Measurements from ENCODE around the gene PTGIS. TPM values are rescaled to one million over a fixed set of nuclear protein-coding genes. Genes with fewer than 3 reads are reported as not detected.

PTGIS gene
- total RNA-seq, 2 donors from 2014 or later: 14.1 to 20.9 TPM

DNA sequence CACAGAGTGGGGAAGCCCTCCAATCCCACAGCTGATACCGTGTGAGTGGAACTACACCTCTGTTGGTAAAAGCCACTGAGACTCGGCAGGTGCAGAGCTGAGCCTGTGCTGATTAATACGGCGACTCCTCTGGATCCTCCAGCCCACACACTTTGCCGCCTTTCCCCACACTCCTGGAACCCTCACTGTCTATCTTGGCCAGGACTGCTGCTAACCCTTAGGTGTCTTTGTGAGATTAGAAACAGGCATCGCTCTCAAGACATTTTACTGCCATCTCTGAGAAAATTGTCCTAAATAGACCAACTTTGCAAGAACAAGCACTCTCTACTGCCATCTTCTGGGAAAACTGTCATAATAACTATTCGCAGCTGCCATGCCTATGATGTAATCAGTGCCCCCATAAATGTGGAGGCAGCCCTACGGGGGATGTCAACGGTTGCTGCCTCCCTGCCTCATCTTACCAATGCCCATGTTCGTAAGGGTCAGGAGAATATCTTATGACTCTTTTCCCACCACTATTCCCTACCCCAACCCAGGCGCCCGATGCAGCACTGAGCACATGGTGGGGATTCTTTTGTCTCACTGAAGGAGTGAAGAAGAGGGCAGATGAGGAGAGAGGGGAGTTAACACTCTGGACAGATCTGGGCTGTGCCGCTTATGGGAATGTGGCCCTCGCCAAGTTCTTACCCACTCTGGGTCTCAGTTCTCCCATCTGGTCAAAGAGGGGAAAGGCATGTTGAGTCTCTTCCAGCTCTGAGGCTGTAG lies 59.3 kb downstream of the PTGIS start:
- Histone ChIP-seq H3K9me3 (ENCODE audit: control insufficient read depth, low read length) (no peaks in the 10 kb centered on the region), H3K4me1 (ENCODE audit: control insufficient read depth, insufficient read depth, low read length) (peaks cover 8% of the 10 kb centered on the region), H3K4me3 (ENCODE audit: low read length) (no peak overlapping the region), H3K36me3 (ENCODE audit: control insufficient read depth, insufficient read depth, low read length) (no peaks in the 10 kb centered on the region), H3K27ac (ENCODE audit: low read depth, low read length) (no peak overlapping the region), H3K27me3 (ENCODE audit: control insufficient read depth, insufficient read depth, low read length, poor library complexity, severe bottlenecking) (no peaks in the 10 kb centered on the region), H3K9ac (ENCODE audit: extremely low read depth, low read length, poor library complexity, severe bottlenecking) (no peak overlapping the region)
- 72 to 77% methylated on average over 10 to 14 of the region's 14 CpGs for WGBS, 2 experiments (ENCODE audit: insufficient coverage in 1 of 2, insufficient read length in 1 of 2)
- H3K4me1 Mint-ChIP-seq: peaks cover 8% of the 10 kb centered on the region
- no peak overlapping the region for H3K4me3 Mint-ChIP-seq
- no peaks in the 10 kb centered on the region for H3K36me3 Mint-ChIP-seq (ENCODE audit: low read depth)
- DNase-seq: peak; percentile 59
- H3K27ac Mint-ChIP-seq: peak overlapping the region; percentile 52
- TF ChIP-seq, protein P1, sequence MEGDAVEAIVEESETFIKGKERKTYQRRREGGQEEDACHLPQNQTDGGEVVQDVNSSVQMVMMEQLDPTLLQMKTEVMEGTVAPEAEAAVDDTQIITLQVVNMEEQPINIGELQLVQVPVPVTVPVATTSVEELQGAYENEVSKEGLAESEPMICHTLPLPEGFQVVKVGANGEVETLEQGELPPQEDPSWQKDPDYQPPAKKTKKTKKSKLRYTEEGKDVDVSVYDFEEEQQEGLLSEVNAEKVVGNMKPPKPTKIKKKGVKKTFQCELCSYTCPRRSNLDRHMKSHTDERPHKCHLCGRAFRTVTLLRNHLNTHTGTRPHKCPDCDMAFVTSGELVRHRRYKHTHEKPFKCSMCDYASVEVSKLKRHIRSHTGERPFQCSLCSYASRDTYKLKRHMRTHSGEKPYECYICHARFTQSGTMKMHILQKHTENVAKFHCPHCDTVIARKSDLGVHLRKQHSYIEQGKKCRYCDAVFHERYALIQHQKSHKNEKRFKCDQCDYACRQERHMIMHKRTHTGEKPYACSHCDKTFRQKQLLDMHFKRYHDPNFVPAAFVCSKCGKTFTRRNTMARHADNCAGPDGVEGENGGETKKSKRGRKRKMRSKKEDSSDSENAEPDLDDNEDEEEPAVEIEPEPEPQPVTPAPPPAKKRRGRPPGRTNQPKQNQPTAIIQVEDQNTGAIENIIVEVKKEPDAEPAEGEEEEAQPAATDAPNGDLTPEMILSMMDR (conservative IDR thresholded peaks at IDR 0.05): peak; percentile 79
- H3K27me3 Mint-ChIP-seq (ENCODE audit: insufficient read depth): no peaks in the 10 kb centered on the region
- H3K9me3 Mint-ChIP-seq: no peaks in the 10 kb centered on the region

GRCh38 chr20:49507741-49508434 lies 60.0 kb downstream of the PTGIS start:
- Histone ChIP-seq H3K36me3 (ENCODE audit: control insufficient read depth, insufficient read depth, low read length) (no peaks in the 10 kb centered on the region), H3K9ac (ENCODE audit: extremely low read depth, low read length, poor library complexity, severe bottlenecking) (no peak overlapping the region), H3K9me3 (ENCODE audit: control insufficient read depth, low read length) (no peaks in the 10 kb centered on the region), H3K4me1 (ENCODE audit: control insufficient read depth, insufficient read depth, low read length) (peaks cover 8% of the 10 kb centered on the region), H3K27ac (ENCODE audit: low read depth, low read length) (no peak overlapping the region), H3K27me3 (ENCODE audit: control insufficient read depth, insufficient read depth, low read length, poor library complexity, severe bottlenecking) (no peaks in the 10 kb centered on the region), H3K4me3 (ENCODE audit: low read length) (no peak overlapping the region)
- Mint-ChIP-seq H3K4me1 (peaks cover 12% of the 10 kb centered on the region), H3K27ac (no peak overlapping the region), H3K9me3 (no peaks in the 10 kb centered on the region), H3K4me3 (no peak overlapping the region), H3K27me3 (ENCODE audit: insufficient read depth) (no peaks in the 10 kb centered on the region), H3K36me3 (ENCODE audit: low read depth) (no peaks in the 10 kb centered on the region)
- TF ChIP-seq, protein P1 (conservative IDR thresholded peaks at IDR 0.05): no peak
- no peak for DNase-seq
- WGBS, 2 experiments (ENCODE audit: insufficient coverage in 1 of 2, insufficient read length in 1 of 2): 91 to 93% methylated on average over 20 to 21 of the region's 21 CpGs

DNA sequence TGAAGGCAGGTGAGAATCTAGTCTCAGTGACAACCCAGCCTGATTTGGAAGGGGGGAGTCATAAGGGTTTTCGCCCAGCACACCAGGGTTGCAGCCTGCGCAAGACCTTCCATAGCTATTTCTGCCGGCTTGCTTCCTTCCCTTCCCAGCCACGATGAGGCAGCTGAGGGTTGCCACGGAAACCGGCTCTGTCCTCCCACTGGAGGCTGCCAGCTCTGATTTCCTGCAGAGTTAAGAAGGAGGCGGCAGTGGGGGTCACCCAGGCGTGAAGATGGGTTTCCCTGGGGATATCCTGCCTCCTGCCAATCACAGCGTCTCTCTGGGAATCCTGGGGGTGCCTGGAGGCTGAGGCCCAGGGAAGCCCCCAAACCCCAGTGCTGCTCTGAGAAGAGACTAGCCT lies 62.4 kb downstream of the PTGIS start:
- peaks cover 12% of the 10 kb centered on the region for H3K4me1 Mint-ChIP-seq
- no peaks in the 10 kb centered on the region for H3K9me3 ChIP-seq (ENCODE audit: control insufficient read depth, low read length)

More for the DNA sequence above, 62.4 kb downstream of the PTGIS start:
- no peaks in the 10 kb centered on the region for H3K27me3 Mint-ChIP-seq (ENCODE audit: insufficient read depth)
- H3K27ac Mint-ChIP-seq: no peak overlapping the region
- TF ChIP-seq, protein P1 (conservative IDR thresholded peaks at IDR 0.05): no peak
- Histone ChIP-seq H3K4me1 (ENCODE audit: control insufficient read depth, insufficient read depth, low read length) (peaks cover 8% of the 10 kb centered on the region), H3K27me3 (ENCODE audit: control insufficient read depth, insufficient read depth, low read length, poor library complexity, severe bottlenecking) (no peaks in the 10 kb centered on the region), H3K9ac (ENCODE audit: extremely low read depth, low read length, poor library complexity, severe bottlenecking) (no peak overlapping the region), H3K4me3 (ENCODE audit: low read length) (no peak overlapping the region), H3K36me3 (ENCODE audit: control insufficient read depth, insufficient read depth, low read length) (no peaks in the 10 kb centered on the region), H3K27ac (ENCODE audit: low read depth, low read length) (no peak overlapping the region)
- no peak overlapping the region for H3K4me3 Mint-ChIP-seq
- 44 to 51% methylated on average over 6 to 9 of the region's 9 CpGs for WGBS, 2 experiments (ENCODE audit: insufficient coverage in 1 of 2, insufficient read length in 1 of 2)
- H3K9me3 Mint-ChIP-seq: no peaks in the 10 kb centered on the region
- DNase-seq: peak; percentile 87
- no peaks in the 10 kb centered on the region for H3K36me3 Mint-ChIP-seq (ENCODE audit: low read depth)

Data from endodermal cell (in vitro differentiated cells).